ENCODE measurements around the gene KIAA2012. TPM values are rescaled to one million over a fixed set of nuclear protein-coding genes. Genes with fewer than 3 reads are reported as not detected.

KIAA2012 gene
- total RNA-seq, 1 donor from 2014 or later = not detected

DNA sequence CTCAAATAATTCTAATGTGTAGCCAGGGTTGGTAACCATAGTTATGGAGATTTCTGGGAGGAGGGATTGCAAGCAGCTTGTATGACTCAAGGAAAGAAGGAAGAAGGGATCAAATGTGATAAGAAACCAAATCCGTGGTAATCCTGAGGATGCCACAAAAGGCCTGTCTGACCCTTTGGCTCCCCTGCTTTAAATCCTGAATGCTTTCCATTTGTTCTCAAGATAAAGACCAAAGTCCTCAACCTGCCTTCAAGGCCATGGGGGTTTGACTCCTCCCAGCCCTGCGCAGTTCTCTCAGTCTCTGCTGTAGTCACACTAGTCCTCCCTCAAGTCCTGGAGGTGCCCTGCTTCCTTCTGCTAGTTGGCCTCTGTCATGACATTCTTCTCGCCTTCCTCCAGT is 91.4 kb downstream of the KIAA2012 start:
- Mint-ChIP-seq H3K27ac (no peak overlapping the region), H3K4me3 (ENCODE audit: low read depth) (no peak overlapping the region)
- no peak for DNase-seq (ENCODE audit: low spot score, unreplicated experiment)

DNA sequence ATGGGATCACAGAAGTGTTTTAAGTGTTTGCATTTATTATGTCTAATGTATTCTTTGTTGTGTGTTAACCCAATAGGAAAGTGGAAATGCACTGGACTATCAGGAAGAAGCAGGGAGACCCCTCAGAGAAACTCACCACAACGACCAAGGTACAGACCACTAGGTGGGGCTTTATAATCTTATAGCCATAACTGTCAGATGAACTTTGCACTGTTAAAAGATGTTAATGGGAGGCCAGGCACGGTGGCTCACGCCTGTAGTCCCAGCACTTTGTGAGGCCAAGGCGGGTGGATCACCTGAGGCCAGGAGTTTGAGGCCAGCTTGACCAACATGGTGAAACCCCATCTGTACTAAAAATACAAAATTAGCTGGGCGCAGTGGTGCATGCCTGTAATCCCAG is 92.2 kb downstream of the KIAA2012 start:
- no peaks in the 10 kb centered on the region for H3K9me3 Mint-ChIP-seq (ENCODE audit: low read depth)
- no peaks in the 10 kb centered on the region for H3K4me1 Mint-ChIP-seq (ENCODE audit: low read depth)
- no peak overlapping the region for H3K4me3 Mint-ChIP-seq (ENCODE audit: low read depth)
- peaks cover 15% of the 10 kb centered on the region for H3K27me3 Mint-ChIP-seq
- no peak for DNase-seq (ENCODE audit: low spot score, unreplicated experiment)
- TF ChIP-seq, protein P1, sequence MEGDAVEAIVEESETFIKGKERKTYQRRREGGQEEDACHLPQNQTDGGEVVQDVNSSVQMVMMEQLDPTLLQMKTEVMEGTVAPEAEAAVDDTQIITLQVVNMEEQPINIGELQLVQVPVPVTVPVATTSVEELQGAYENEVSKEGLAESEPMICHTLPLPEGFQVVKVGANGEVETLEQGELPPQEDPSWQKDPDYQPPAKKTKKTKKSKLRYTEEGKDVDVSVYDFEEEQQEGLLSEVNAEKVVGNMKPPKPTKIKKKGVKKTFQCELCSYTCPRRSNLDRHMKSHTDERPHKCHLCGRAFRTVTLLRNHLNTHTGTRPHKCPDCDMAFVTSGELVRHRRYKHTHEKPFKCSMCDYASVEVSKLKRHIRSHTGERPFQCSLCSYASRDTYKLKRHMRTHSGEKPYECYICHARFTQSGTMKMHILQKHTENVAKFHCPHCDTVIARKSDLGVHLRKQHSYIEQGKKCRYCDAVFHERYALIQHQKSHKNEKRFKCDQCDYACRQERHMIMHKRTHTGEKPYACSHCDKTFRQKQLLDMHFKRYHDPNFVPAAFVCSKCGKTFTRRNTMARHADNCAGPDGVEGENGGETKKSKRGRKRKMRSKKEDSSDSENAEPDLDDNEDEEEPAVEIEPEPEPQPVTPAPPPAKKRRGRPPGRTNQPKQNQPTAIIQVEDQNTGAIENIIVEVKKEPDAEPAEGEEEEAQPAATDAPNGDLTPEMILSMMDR (IDR thresholded peaks at IDR 0.05; ENCODE audit: unreplicated experiment) = no peak
- no peak overlapping the region for H3K27ac Mint-ChIP-seq
- H3K36me3 Mint-ChIP-seq (ENCODE audit: insufficient read depth) = no peaks in the 10 kb centered on the region

More for the DNA sequence above, 91.4 kb downstream of the KIAA2012 start:
- Mint-ChIP-seq H3K9me3 (ENCODE audit: low read depth) (no peaks in the 10 kb centered on the region), H3K4me1 (ENCODE audit: low read depth) (no peaks in the 10 kb centered on the region), H3K36me3 (ENCODE audit: insufficient read depth) (no peaks in the 10 kb centered on the region), H3K27me3 (peaks cover 7% of the 10 kb centered on the region)
- TF ChIP-seq, protein P1 (IDR thresholded peaks at IDR 0.05; ENCODE audit: unreplicated experiment) = no peak

DNA sequence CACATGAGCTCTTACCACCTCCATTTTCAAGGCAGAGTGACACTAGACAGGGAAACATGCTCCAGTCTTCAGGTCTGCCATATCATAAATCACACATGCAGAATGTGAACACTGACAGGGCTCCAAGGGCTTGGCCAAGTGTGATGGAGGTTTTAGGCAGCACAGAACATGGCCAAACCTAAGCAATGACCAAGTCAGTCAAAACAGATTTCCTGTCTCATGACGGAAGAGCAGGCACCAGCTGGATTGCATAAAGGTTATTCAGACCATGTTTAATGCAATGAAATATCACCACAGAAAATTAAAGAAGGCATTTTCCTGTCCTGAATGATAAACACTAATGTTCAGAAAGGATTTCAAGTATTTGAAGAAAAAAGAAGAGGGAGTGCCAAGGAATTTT is 92.9 kb downstream of the KIAA2012 start:
- H3K4me1 Mint-ChIP-seq (ENCODE audit: low read depth) = no peaks in the 10 kb centered on the region
- no peak overlapping the region for H3K27ac Mint-ChIP-seq
- H3K9me3 Mint-ChIP-seq (ENCODE audit: low read depth) = no peaks in the 10 kb centered on the region
- no peak overlapping the region for H3K4me3 Mint-ChIP-seq (ENCODE audit: low read depth)
- TF ChIP-seq, protein P1 (IDR thresholded peaks at IDR 0.05; ENCODE audit: unreplicated experiment) = no peak
- peaks cover 22% of the 10 kb centered on the region for H3K27me3 Mint-ChIP-seq
- no peak for DNase-seq (ENCODE audit: low spot score, unreplicated experiment)
- H3K36me3 Mint-ChIP-seq (ENCODE audit: insufficient read depth) = no peaks in the 10 kb centered on the region

DNA sequence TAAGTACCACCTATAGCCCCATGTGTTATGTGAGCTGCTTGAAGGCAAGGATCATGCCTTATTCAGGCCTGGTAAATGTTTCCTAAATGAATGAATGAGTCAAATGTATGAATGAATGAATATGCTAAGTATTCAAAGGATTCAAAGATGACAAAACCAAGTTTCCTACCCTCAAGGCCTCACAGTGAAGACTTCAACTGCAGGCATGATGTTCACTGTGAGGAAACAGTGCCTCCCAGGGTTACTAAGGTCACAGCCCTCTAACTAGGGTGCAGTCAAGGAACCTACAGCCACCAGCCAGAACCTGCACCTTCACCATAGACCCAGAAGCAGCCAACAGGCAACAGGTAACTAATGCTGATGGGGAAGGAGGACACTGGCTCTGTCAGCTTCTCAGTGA is 96.1 kb downstream of the KIAA2012 start:
- Mint-ChIP-seq H3K36me3 (ENCODE audit: insufficient read depth) (no peaks in the 10 kb centered on the region), H3K4me3 (ENCODE audit: low read depth) (no peak overlapping the region), H3K27ac (no peak overlapping the region), H3K27me3 (peaks cover 36% of the 10 kb centered on the region), H3K4me1 (ENCODE audit: low read depth) (peaks cover 1% of the 10 kb centered on the region), H3K9me3 (ENCODE audit: low read depth) (no peaks in the 10 kb centered on the region)
- no peak for DNase-seq (ENCODE audit: low spot score, unreplicated experiment)
- TF ChIP-seq, protein P1 (IDR thresholded peaks at IDR 0.05; ENCODE audit: unreplicated experiment) = no peak

DNA sequence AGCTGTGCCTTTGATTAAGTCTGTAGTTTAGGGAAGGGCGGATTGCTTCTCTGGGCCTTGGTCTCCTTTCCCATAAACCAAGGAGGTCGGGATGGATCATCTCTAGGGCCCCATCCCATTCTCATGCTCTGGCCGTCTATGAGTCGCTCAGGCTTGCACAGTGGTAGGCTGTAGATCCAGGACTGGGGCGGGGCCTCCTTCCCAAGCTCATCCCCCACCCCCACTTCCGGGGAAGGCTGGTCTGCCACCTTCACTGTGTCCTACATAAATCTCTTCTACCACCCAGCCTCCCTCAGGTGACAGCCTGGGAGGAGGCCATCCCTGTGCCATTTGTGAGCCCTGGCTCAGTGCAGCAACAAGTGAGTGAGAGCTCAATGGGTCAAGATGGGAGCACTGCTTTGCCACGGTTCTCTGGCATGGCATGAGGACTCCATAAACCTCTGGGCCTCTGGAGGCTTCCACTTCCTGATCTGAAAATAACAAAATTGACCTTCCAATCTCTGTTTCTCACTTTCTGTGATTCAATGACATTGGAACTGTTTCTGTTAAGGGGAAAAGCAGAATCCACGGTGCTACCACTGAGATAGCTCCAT is 96.9 kb downstream of the KIAA2012 start:
- Mint-ChIP-seq H3K4me3 (ENCODE audit: low read depth) (no peak overlapping the region), H3K4me1 (ENCODE audit: low read depth) (peaks cover 1% of the 10 kb centered on the region), H3K27me3 (peaks cover 36% of the 10 kb centered on the region), H3K36me3 (ENCODE audit: insufficient read depth) (no peaks in the 10 kb centered on the region), H3K27ac (no peak overlapping the region), H3K9me3 (ENCODE audit: low read depth) (no peaks in the 10 kb centered on the region)
- no peak for DNase-seq (ENCODE audit: low spot score, unreplicated experiment)
- TF ChIP-seq, protein P1 (IDR thresholded peaks at IDR 0.05; ENCODE audit: unreplicated experiment) = no peak
